CD8-positive, alpha-beta memory T cell (primary cell): ENCODE data around the gene ARL11. TPM values are rescaled to one million over a fixed set of nuclear protein-coding genes. Genes with fewer than 3 reads are reported as not detected.

ENCODE experiments used
- CTCF ChIA-PET: fragments of 350-600 bp; sonication (Branson Sonifier 250); formaldehyde crosslinking; loops from one replicate; lab custom pipeline; 2021; ENCODE audit warnings: antibody characterized with exemption; lab: Charles Lee
- POLR2A ChIA-PET: fragments of 350-600 bp; sonication (Branson Sonifier 250); formaldehyde crosslinking; loops from one replicate; lab custom pipeline; 2021; ENCODE audit warnings: antibody characterized with exemption; lab: Charles Lee
- DNase-seq, 5 donors: peaks; one replicate each; pipeline versions ENCODE4 v3.0.0 to v3.0.0-alpha.2; 2020 to 2022; ENCODE audit warnings: mixed read lengths in 1 of 5
- H3K27ac ChIP-seq: one replicate; pipeline ENCODE4 v1.7.0; 2013; ENCODE audit warnings: low read depth, mild to moderate bottlenecking, low read length, moderate library complexity
- H3K27me3 ChIP-seq: 2 replicates; pipeline ENCODE4 v1.7.0; 2013; ENCODE audit warnings: low read length, mild to moderate bottlenecking; ENCODE audit not compliant: insufficient read depth, poor library complexity, severe bottlenecking
- H3K36me3 ChIP-seq: 2 replicates; pipeline ENCODE4 v1.7.0; 2013; ENCODE audit warnings: mild to moderate bottlenecking, low read length, moderate library complexity; ENCODE audit not compliant: insufficient read depth
- H3K4me1 ChIP-seq: 2 replicates; pipeline ENCODE4 v1.7.0; 2013; ENCODE audit warnings: mild to moderate bottlenecking, low read length, moderate library complexity; ENCODE audit not compliant: insufficient read depth
- H3K4me3 ChIP-seq: 2 replicates; pipeline ENCODE4 v1.7.0; 2013; ENCODE audit warnings: mild to moderate bottlenecking, low read length
- H3K9me3 ChIP-seq: 2 replicates; pipeline ENCODE4 v1.7.0; 2013; ENCODE audit warnings: mild to moderate bottlenecking, low read length
- H3K27ac Mint-ChIP-seq, 8 donors: one replicate each; pipeline ENCODE4 v1.8.0; 2020 to 2021; ENCODE audit warnings: mixed read lengths in 8 of 8, mild to moderate bottlenecking in 6 of 8, inconsistent platforms in 3 of 8, moderate library complexity in 3 of 8
- H3K27me3 Mint-ChIP-seq, 2 donors: one replicate each; pipeline ENCODE4 v1.8.0; 2020 to 2021; ENCODE audit warnings: mixed read lengths in 2 of 2, mild to moderate bottlenecking in 1 of 2, moderate library complexity in 1 of 2
- H3K36me3 Mint-ChIP-seq, 3 donors: one replicate each; pipeline ENCODE4 v1.8.0; 2020 to 2021; ENCODE audit warnings: mixed read lengths in 3 of 3, inconsistent platforms in 1 of 3, mild to moderate bottlenecking in 1 of 3
- H3K4me1 Mint-ChIP-seq, 3 donors: one replicate each; pipeline ENCODE4 v1.8.0; 2020 to 2021; ENCODE audit warnings: mixed read lengths in 3 of 3, inconsistent platforms in 1 of 3, mild to moderate bottlenecking in 1 of 3
- H3K4me3 Mint-ChIP-seq, 7 donors: one replicate each; pipeline ENCODE4 v1.8.0; 2020 to 2021; ENCODE audit warnings: mixed read lengths in 7 of 7, mild to moderate bottlenecking in 6 of 7, moderate library complexity in 4 of 7, inconsistent platforms in 2 of 7
- H3K9me3 Mint-ChIP-seq, 5 donors: one replicate each; pipeline ENCODE4 v1.8.0; 2020 to 2022; ENCODE audit warnings: mixed read lengths in 5 of 5, mild to moderate bottlenecking in 3 of 5, moderate library complexity in 2 of 5, inconsistent platforms in 1 of 5
- polyA plus RNA-seq: library from polyadenylated mRNA; unstranded; fragments of 300-500 nt; fragmentation: Illumina TruSeq; gene quantifications from one replicate; pipeline ENCODE4 v1.2.3, GENCODE V29; 2021
- total RNA-seq, 2 experiments: library from RNA; stranded (reverse); gene quantifications; one replicate each; pipeline ENCODE4 v1.2.3, GENCODE V29; 2021

ARL11 gene
- total RNA-seq (under 1 TPM; 0.20 to 0.38 TPM), polyA plus RNA-seq (0.31 TPM)

DNA sequence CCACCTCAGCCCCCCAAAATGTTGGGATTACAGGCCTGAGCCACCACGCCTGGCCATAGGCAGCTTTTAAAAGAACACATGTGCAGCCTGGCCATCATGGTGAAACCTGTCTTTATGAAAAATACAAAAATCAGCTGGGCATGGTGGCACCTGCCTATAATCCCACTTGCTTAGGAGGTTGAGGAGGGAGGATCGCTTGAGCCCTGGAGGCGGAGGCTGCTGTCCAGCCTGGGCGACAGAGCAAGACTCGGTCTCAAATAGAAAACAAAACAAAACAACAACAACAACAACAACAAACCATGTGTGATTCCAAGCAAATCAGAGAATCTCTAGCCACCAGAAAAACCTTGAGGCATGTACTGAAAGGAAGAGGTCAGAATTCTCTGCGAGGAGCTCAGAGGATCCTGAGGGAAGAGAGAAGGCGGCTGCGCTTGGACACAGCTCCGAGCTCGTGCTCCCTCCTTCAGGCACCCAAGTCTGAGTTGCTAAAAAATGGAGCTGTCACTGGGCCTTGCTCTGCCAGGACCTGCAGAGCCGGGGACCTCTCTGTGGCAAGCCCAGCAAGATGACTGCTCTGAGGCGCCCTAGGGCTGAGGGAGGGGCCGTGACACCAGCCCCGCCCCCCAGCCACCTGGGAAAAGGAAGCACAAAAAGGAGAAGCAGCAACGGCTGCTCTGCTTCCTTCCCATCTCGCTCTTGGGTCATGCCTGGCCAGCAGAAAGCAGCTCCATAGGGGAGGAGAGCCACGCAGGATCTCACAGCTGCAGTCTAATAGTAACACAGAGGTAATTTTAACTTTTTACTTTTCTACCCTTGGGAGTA is at the start of gene ARL11:
ARL11 (plus strand) TSS at position 677 of the 822 bp plus-strand sequence. CDS start 1,941 bp downstream, outside the sequence.
- CTCF ChIA-PET: interaction anchor here (0.8 kb wide), 1 partner anchor 17 kb away, joined by 3 read pairs; no protein-coding TSS in a partner anchor
- no peaks in the 10 kb centered on the region for H3K27me3 ChIP-seq
- peak within 1 kb of the TSS in 5 of 8 donors; percentile 4 to 86 (median 68) for H3K27ac Mint-ChIP-seq
- H3K4me1 Mint-ChIP-seq: peaks cover 7 to 14% (median 9%) of the 10 kb centered on the region in 3 donors
- H3K36me3 Mint-ChIP-seq: no peaks in the 10 kb centered on the region
- no peaks in the 10 kb centered on the region for H3K9me3 Mint-ChIP-seq
- DNase-seq: peak in 4 of 5 donors; percentile 8 to 58 (median 36)
- POLR2A ChIA-PET: interaction anchor here (1.2 kb wide), 1 partner anchor 165 kb away, joined by 3 read pairs; the partner anchor contains the start of gene KPNA3
- peak within 1 kb of the TSS; percentile 16 for H3K27ac ChIP-seq
- H3K4me3 Mint-ChIP-seq: peak within 1 kb of the TSS; percentile 71 to 87 (median 79)
- peaks cover 0 to 4% of the 10 kb centered on the region in 2 donors for H3K27me3 Mint-ChIP-seq
- peak within 1 kb of the TSS; percentile 62 for H3K4me3 ChIP-seq
- no peaks in the 10 kb centered on the region for H3K36me3 ChIP-seq
- H3K9me3 ChIP-seq: no peaks in the 10 kb centered on the region
- H3K4me1 ChIP-seq: peaks cover 11% of the 10 kb centered on the region

DNA sequence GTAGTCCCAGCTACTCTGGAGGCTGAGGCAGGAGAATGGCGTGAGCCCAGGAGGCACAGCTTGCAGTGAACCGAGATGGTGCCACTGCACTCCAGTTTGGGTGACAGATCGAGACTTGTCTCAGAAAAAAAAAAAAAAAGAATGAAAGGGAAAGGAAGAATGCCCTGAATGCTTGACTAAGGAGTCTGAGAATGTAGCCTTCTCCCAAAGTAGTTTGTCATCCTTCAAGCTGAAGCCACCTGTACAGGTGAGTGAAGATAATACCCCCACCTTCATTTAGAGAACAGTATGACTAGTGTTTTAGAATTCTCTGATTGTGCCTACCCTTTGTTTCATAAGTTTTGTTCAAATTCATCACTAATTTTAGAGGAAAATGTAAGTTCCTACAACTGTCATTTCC is 48.8 kb upstream of the ARL11 start:
- Mint-ChIP-seq H3K4me1 (peaks cover 25 to 48% (median 43%) of the 10 kb centered on the region in 3 donors), H3K4me3 (no peak overlapping the region), H3K27me3 (no peaks in the 10 kb centered on the region), H3K9me3 (no peaks in the 10 kb centered on the region), H3K36me3 (peaks cover 0 to 32% (median 21%) of the 10 kb centered on the region in 3 donors), H3K27ac (no peak overlapping the region)
- H3K27ac ChIP-seq: no peak overlapping the region
- no peak overlapping the region for H3K4me3 ChIP-seq
- H3K27me3 ChIP-seq: no peaks in the 10 kb centered on the region
- no peak for DNase-seq
- no peaks in the 10 kb centered on the region for H3K9me3 ChIP-seq
- POLR2A ChIA-PET: no interaction called here
- CTCF ChIA-PET: no interaction called here
- H3K4me1 ChIP-seq: peaks cover 9% of the 10 kb centered on the region
- H3K36me3 ChIP-seq: no peaks in the 10 kb centered on the region

DNA sequence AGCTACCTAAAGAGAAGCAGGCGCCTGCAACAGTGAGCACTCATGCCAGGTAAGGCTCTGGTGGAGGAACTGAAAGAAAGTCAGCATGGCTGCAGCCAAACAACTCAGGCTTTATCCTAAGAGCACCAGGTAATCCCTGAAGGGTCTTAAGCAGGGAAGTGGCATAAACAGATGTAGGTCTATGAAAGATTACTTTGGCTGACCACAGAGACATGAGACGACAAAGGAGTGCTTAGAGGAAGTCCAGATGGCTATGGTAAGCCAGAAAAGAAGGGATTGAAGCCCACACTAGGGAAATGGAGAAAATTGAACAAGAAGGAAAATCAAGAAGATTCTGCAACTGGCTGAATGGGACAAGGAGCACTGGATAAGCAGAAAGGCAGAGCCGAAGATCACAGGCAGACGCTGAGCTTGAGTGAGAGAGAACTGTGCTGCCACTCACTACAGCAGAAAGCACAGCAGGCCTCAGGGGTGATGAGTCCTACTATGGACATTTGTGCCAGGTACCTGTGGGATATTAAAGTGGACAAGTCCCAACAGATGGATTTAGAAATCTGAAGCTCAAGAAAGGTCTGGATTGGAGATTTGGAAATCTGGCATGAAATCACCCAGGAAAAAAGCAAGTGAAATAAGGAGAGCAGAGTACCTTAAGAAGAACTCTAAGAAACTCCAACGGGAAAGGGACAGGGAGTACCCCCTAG is 47.2 kb upstream of the ARL11 start:
- Histone ChIP-seq H3K27me3 (no peaks in the 10 kb centered on the region), H3K4me1 (peaks cover 13% of the 10 kb centered on the region), H3K4me3 (no peak overlapping the region), H3K27ac (no peak overlapping the region), H3K9me3 (no peaks in the 10 kb centered on the region), H3K36me3 (no peaks in the 10 kb centered on the region)
- Mint-ChIP-seq H3K4me1 (peaks cover 30 to 51% (median 44%) of the 10 kb centered on the region in 3 donors), H3K27me3 (no peaks in the 10 kb centered on the region), H3K9me3 (no peaks in the 10 kb centered on the region), H3K4me3 (peak overlapping the region in 1 of 7 donors; percentile 82), H3K36me3 (peaks cover 0 to 35% (median 14%) of the 10 kb centered on the region in 3 donors), H3K27ac (peak overlapping the region in 3 of 8 donors; percentile 37 to 41 (median 38))
- no peak for DNase-seq
- ChIA-PET CTCF (no interaction called here), POLR2A (no interaction called here)

DNA sequence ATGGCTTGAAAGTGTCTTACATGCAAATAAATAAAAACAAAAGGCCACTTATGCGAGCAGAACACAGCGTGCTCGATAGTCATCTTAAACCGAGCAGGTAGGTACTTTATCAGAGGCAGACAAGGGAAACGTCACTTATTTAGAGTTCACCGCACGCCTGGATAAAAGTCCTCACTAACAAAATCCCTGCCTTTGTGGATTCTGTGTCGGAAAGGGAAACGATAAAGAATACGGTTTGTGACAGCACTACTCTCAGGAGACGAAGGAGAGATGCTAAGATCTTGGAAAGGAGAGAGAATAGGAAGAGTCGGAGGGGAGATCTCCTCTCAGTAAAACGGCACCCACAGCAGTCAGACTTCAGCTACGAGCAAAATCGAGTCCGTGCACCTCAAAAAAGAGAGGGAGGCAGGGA is 43.5 kb upstream of the ARL11 start:
- no peaks in the 10 kb centered on the region for H3K36me3 ChIP-seq
- DNase-seq: no peak
- Mint-ChIP-seq H3K4me3 (peak overlapping the region; percentile 88 to 98 (median 91)), H3K27ac (peak overlapping the region; percentile 34 to 99 (median 90)), H3K36me3 (peaks cover 0 to 24% (median 10%) of the 10 kb centered on the region in 3 donors), H3K4me1 (peaks cover 35 to 48% (median 46%) of the 10 kb centered on the region in 3 donors), H3K9me3 (no peaks in the 10 kb centered on the region), H3K27me3 (no peaks in the 10 kb centered on the region)
- H3K9me3 ChIP-seq: no peaks in the 10 kb centered on the region
- peak overlapping the region; percentile 91 for H3K4me3 ChIP-seq
- peak overlapping the region; percentile 70 for H3K27ac ChIP-seq
- no peaks in the 10 kb centered on the region for H3K27me3 ChIP-seq
- peaks cover 13% of the 10 kb centered on the region for H3K4me1 ChIP-seq
- CTCF ChIA-PET: interaction anchor here (0.5 to 1.3 kb wide), 5 partner anchors 15 to 284 kb away, joined by 3 to 4 read pairs (median 3); partner anchors contain the start of gene PHF11
- POLR2A ChIA-PET: interaction anchor here (0.5 to 1.3 kb wide), 5 partner anchors 23 to 239 kb away, joined by 3 to 12 read pairs (median 4); partner anchors contain the start of genes CAB39L, PHF11 and SETDB2

DNA sequence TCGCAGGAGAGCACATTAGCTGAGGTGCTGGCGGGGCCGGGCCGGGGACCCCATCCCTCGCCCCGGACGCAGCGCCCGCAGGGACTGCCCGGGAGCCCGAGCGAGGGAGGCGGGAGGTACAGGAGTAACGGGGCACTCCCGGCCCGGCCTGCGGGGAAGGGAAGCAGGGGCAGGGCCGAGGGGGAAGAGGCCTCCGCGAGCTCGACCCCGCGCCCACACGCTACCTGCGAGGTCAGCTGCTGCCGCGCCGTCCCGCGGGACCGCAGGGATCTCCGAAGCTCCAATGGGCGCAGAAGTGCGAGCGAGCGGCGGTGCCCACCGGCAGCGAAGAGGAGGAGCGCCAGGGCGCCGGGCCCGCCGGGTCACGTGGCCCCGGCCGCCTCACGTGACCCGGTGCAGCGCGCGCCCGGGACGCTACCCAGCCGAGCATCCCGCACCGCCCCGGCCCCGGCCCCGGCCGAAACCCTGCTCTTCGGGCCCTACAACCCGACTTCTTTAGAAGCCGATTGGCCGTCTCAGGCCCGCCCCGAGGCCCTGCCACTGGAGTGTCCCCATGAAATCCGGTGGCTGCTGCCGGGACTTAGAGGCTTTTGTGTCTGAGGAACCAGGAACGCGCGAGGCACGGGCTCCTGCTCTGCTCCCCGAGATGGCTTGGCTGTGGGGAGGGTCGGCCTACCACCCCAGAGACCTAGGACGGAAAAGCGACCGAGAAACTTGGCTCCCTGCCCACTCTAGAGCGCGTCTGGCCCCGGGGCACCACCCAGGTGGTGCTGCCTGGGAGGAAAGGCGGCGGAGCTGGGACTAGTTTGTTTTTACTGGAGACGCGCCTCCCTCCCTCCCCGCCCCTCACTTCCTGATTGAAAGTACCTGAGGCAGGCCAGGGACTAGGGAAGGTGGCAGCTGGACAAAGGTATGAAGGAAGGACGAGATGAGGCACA is 42.8 kb upstream of the ARL11 start, which contains the start of gene RCBTB1:
RCBTB1 (minus strand) TSS at position 339 of the 938 bp plus-strand sequence. CDS start 18,279 bp downstream, outside the sequence.
- H3K27ac ChIP-seq: peak within 1 kb of the TSS; percentile 70
- peaks cover 13% of the 10 kb centered on the region for H3K4me1 ChIP-seq
- H3K4me3 ChIP-seq: peak within 1 kb of the TSS; percentile 91
- no peaks in the 10 kb centered on the region for H3K36me3 ChIP-seq
- H3K27me3 Mint-ChIP-seq: no peaks in the 10 kb centered on the region
- POLR2A ChIA-PET: interaction anchor here (0.6 to 1.3 kb wide), 7 partner anchors 10 to 239 kb away, joined by 3 to 12 read pairs (median 3); partner anchors contain the start of genes CAB39L, PHF11 and SETDB2
- peak within 1 kb of the TSS; percentile 69 to 99 (median 96) for H3K27ac Mint-ChIP-seq
- CTCF ChIA-PET: interaction anchor here (0.5 to 1.3 kb wide), 8 partner anchors 15 to 486 kb away, joined by 3 to 4 read pairs (median 3); partner anchors contain the start of gene PHF11
- peaks cover 0 to 18% (median 10%) of the 10 kb centered on the region in 3 donors for H3K36me3 Mint-ChIP-seq
- no peaks in the 10 kb centered on the region for H3K9me3 Mint-ChIP-seq
- no peaks in the 10 kb centered on the region for H3K27me3 ChIP-seq
- H3K4me1 Mint-ChIP-seq: peaks cover 35 to 48% (median 46%) of the 10 kb centered on the region in 3 donors
- H3K9me3 ChIP-seq: no peaks in the 10 kb centered on the region
- DNase-seq: peak; percentile 67 to 83 (median 71)
- peak within 1 kb of the TSS; percentile 88 to 98 (median 92) for H3K4me3 Mint-ChIP-seq

DNA sequence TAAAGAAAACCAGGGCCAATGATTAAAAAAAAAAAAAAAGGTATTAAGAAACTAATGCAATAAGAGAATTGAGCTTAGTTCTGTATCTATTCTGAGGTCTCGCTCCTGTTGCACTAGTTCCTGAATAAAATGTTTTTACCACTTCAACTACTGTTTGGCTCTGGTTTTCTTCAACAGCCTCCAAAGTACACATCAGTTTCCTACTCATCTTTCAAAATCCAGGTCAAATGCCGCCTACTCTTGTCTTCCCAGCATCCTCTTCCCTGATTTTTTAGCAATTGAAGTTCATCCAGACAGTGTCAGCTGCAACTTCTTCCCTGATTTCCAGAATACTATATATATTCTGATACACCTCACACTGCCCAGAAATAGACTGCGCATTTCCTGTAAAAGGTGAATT is 41.6 kb upstream of the ARL11 start:
- no peaks in the 10 kb centered on the region for H3K9me3 ChIP-seq
- DNase-seq: no peak
- CTCF ChIA-PET: interaction anchor here (0.8 to 1.3 kb wide), 2 partner anchors 206 to 487 kb away, joined by 3 read pairs; no protein-coding TSS in a partner anchor
- H3K4me3 Mint-ChIP-seq: peak overlapping the region; percentile 87 to 98 (median 92)
- peaks cover 28 to 39% (median 36%) of the 10 kb centered on the region in 3 donors for H3K4me1 Mint-ChIP-seq
- no peaks in the 10 kb centered on the region for H3K27me3 Mint-ChIP-seq
- peaks cover 13% of the 10 kb centered on the region for H3K4me1 ChIP-seq
- H3K36me3 ChIP-seq: no peaks in the 10 kb centered on the region
- H3K27ac ChIP-seq: no peak overlapping the region
- POLR2A ChIA-PET: no interaction called here
- no peaks in the 10 kb centered on the region for H3K27me3 ChIP-seq
- peak overlapping the region in 4 of 8 donors; percentile 50 to 90 (median 85) for H3K27ac Mint-ChIP-seq
- H3K4me3 ChIP-seq: no peak overlapping the region
- H3K9me3 Mint-ChIP-seq: no peaks in the 10 kb centered on the region
- H3K36me3 Mint-ChIP-seq: peaks cover 0 to 7% (median 3%) of the 10 kb centered on the region in 3 donors
